ENCODE measurements around the gene TRIM46. TPM values are rescaled to one million over a fixed set of nuclear protein-coding genes. Genes with fewer than 3 reads are reported as not detected.
"Not testable (repeated sequence)": the region's sequence is repeated elsewhere in the genome, so short reads cannot be mapped to it uniquely, and the experiment has no call there.

TRIM46 gene
- total RNA-seq, 6 experiments from 2014 or later = 0.09 to 0.15 TPM; not detected in 4

DNA sequence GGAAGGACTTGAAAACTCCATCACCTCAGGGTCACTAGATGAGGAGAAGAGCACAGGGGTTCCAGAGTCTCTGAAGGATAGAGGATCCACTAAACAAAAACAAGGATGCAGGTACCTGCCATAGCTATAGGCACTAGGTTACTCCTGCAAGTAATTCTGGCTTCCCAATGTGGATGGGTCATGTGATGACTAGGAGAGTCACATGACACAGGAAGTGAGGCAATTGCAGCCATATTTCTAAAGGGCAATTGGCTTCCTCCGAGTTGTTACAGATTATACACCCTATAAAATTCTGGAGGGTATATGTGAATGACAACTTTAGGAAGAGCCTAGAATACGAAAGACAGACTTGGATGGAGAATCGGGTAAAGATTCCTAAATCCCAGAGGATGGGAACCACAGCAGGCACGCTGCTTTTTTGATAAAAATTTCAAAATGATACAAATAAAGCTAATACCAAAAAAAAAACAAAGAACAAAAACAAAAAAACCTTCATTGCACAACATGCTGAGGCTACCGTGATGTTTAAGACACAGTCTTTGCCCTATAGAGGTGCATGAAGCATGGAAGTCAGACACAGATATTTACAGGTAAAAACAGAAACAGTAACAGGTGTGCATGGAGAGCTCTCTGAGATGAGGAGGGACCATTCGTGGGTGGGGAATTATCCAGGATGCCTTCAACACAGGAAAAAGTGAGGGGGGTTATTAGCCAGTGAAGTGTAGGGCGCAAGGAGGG is 45.4 kb downstream of the TRIM46 start:
- TF ChIP-seq POLR2A (IDR thresholded peaks at IDR 0.05) = no peak
- TF ChIP-seq, protein P1, sequence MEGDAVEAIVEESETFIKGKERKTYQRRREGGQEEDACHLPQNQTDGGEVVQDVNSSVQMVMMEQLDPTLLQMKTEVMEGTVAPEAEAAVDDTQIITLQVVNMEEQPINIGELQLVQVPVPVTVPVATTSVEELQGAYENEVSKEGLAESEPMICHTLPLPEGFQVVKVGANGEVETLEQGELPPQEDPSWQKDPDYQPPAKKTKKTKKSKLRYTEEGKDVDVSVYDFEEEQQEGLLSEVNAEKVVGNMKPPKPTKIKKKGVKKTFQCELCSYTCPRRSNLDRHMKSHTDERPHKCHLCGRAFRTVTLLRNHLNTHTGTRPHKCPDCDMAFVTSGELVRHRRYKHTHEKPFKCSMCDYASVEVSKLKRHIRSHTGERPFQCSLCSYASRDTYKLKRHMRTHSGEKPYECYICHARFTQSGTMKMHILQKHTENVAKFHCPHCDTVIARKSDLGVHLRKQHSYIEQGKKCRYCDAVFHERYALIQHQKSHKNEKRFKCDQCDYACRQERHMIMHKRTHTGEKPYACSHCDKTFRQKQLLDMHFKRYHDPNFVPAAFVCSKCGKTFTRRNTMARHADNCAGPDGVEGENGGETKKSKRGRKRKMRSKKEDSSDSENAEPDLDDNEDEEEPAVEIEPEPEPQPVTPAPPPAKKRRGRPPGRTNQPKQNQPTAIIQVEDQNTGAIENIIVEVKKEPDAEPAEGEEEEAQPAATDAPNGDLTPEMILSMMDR (IDR thresholded peaks at IDR 0.05) = no peak
- ATAC-seq (peak; percentile 39 to 73 (median 64)), DNase-seq (no peak)
- intact Hi-C loops (cut with DNase I) = no loop called here
- H3K27ac ChIP-seq = no peak overlapping the region
- 33% methylated on average over 7 of the region's 7 CpGs for WGBS (ENCODE audit: insufficient coverage, low coverage, low lambda C conversion rate, missing lambda C conversion rate)
- peaks cover 0 to 4% (median 0%) of the 10 kb centered on the region in 4 donors for H3K4me1 ChIP-seq
- H3K4me3 ChIP-seq = peak overlapping the region in 2 of 3 donors; percentile 14 to 40
- no peaks in the 10 kb centered on the region for H3K9me3 ChIP-seq
- no peaks in the 10 kb centered on the region for H3K27me3 ChIP-seq
- H3K36me3 ChIP-seq = no peaks in the 10 kb centered on the region

DNA sequence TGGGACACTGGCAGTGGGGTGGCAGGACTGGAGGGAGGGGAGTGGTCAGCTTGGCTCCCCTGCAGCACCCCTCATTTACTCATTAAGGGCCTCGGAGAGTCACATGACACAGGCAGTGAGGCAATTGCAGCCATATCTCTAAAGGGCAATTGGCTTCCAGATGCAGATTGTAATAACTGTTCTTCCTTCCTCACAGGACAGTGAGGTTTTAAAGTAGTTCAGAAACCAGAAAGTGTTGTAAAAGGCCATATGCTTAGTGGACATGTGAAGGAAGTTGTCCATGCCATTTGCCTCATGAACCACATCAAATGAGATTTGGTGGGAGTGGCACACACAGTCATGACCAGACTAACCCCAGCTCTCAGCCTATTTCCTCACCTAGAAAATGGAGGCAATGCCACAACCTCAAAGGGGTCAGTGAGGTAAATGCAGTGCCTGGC is 46.0 kb downstream of the TRIM46 start:
- H3K9me3 ChIP-seq = no peaks in the 10 kb centered on the region
- H3K36me3 ChIP-seq = no peaks in the 10 kb centered on the region
- 14% methylated on average over 1 of the region's 1 CpG for WGBS (ENCODE audit: insufficient coverage, low coverage, low lambda C conversion rate, missing lambda C conversion rate)
- H3K27ac ChIP-seq = no peak overlapping the region
- H3K4me1 ChIP-seq = peaks cover 0 to 4% (median 0%) of the 10 kb centered on the region in 4 donors
- peak overlapping the region in 1 of 3 donors; percentile 40 for H3K4me3 ChIP-seq
- intact Hi-C loops (cut with DNase I) = no loop called here
- no peaks in the 10 kb centered on the region for H3K27me3 ChIP-seq
- no peak for DNase-seq
- peak; percentile 19 to 57 (median 41) for ATAC-seq
- TF ChIP-seq, protein P1 (IDR thresholded peaks at IDR 0.05) = no peak
- no peak for TF ChIP-seq POLR2A (IDR thresholded peaks at IDR 0.05)

DNA sequence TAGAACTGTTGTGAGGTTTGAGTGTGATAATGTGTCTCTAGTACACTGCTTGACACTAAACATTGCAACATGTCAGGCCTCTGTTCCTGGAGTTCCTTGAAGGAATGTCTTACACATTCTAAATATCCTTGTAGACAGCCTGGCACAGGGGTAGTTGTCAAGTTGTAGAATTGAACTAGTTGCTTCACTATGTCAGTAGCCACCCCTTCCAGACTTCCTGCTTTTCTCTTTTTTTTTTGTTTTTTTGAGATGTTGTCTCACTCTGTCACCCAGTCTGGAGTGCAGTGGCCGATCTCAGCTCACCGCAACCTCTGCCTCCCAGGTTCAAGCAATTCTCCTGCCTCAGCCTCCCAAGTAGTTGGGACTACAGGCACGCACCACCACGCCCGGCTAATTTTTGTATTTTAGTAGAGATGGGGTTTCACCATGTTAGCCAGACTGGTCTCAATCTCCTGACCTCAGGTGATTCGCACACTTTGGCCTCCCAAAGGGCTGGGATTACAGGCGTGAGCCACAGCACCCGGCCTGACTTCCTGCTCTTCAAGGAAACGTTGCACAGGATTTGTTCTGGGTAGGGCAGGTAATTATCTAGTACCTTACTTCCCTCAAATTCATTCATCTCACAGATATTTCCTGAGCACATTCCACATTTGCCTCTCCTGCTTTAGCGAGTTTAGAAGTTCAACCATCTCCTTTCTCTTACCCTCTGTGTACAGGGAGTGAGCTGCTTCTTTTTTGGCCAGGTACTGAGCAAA is 46.7 kb downstream of the TRIM46 start:
- 80% methylated on average over 9 of the region's 10 CpGs for whole genome bisulfite sequencing (ENCODE audit: insufficient coverage, low coverage, low lambda C conversion rate, missing lambda C conversion rate)
- H3K4me3 ChIP-seq; H3K9me3 ChIP-seq; DNase-seq; intact Hi-C loops (cut with DNase I); H3K36me3 ChIP-seq; H3K4me1 ChIP-seq; H3K27me3 ChIP-seq; H3K27ac ChIP-seq; ATAC-seq: not testable (repeated sequence)

DNA sequence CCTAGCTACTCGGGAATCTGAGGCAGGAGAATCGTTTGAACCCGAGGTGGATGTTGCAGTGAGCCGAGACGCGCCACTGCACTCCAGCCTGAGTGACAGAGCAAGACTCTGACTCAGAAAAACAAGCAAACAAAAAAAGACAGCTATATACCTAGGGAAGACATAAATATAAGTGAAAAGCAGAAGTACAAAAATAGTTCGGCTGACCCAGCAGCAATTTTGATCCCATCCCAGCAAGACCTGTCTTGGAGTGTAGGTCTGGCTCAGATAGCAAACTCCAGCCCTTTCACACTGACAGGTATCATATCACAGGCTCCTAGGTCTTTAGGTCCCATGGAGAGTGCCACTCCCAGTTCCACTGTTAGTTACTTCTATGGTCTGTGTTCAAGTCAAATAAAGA is 49.4 kb downstream of the TRIM46 start:
- Histone ChIP-seq H3K36me3 (no peaks in the 10 kb centered on the region), H3K27me3 (no peaks in the 10 kb centered on the region), H3K4me1 (peaks cover 0 to 10% (median 0%) of the 10 kb centered on the region in 4 donors), H3K27ac (no peak overlapping the region), H3K4me3 (no peak overlapping the region), H3K9me3 (no peaks in the 10 kb centered on the region)
- intact Hi-C loops (cut with DNase I) = no loop called here
- DNase-seq (no peak), ATAC-seq (no peak)
- no peak for TF ChIP-seq POLR2A (IDR thresholded peaks at IDR 0.05)
- TF ChIP-seq, protein P1 (IDR thresholded peaks at IDR 0.05) = no peak
- WGBS (ENCODE audit: insufficient coverage, low coverage, low lambda C conversion rate, missing lambda C conversion rate) = 54% methylated on average over 7 of the region's 7 CpGs

DNA sequence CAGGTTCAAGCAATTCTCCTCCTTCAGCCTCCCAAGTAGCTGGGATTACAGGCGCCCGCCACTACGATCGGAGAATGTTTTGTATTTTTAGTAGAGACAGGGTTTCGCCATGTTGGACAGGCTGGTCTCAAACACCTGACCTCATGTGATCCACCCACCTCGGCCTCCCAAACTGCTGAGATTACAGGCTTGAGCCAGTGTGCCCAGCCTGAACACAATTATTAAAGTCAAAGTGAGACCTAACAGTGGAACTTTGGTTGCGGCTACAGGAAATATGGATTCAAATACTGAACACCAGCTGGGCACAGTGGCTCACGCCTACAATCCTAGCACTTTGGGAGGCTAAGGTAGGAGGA is 51.7 kb downstream of the TRIM46 start:
- H3K27ac ChIP-seq; H3K36me3 ChIP-seq; H3K4me3 ChIP-seq; DNase-seq; H3K4me1 ChIP-seq; ATAC-seq; H3K27me3 ChIP-seq; intact Hi-C loops (cut with DNase I); H3K9me3 ChIP-seq: not testable (repeated sequence)
- WGBS (ENCODE audit: insufficient coverage, low coverage, low lambda C conversion rate, missing lambda C conversion rate) = 96% methylated on average over 8 of the region's 8 CpGs

Data from right lobe of liver (tissue), 6 donors.